PC-9 (cell line): Measurements from ENCODE around the gene PSEN1.

Experiments
- CTCF ChIP-seq: fragments of 200-600 bp; sonication (generic); conservative IDR thresholded peaks from 2 replicates; pipeline ENCODE4 v1.6.1; 2017; ENCODE audit warnings: mixed run types, antibody characterized with exemption, mild to moderate bottlenecking, moderate library complexity
- EZH2 ChIP-seq: fragments of 200-600 bp; sonication (generic); IDR thresholded peaks from 2 replicates; pipeline ENCODE4 v1.8.0; 2017; ENCODE audit warnings: antibody characterized with exemption, low read depth

GRCh38 chr14:73264885-73265720, 128.8 kb downstream of the PSEN1 start:
- TF ChIP-seq CTCF = no peak
- TF ChIP-seq EZH2 = no peak
